Prostate gland (tissue), 2 donors: Measurements from ENCODE around the gene MTCH1.

ENCODE experiments used
- CTCF ChIP-seq, 4 experiments: fragments of 200-600 bp in 2 of 4; fragments of 450-650 bp in 2 of 4; sonication (generic) in 2 of 4; IDR thresholded peaks; 1 replicate in 3 of 4; 2 replicates in 1 of 4; pipeline ENCODE4 v1.5.1; 2016 to 2019; ENCODE audit warnings: antibody characterized with exemption in 4 of 4, mild to moderate bottlenecking in 2 of 4, moderate library complexity in 2 of 4
- POLR2AphosphoS5 ChIP-seq: sonication (generic); formaldehyde crosslinking; IDR thresholded peaks from one replicate; pipeline ENCODE4 v1.6.1; 2017; ENCODE audit warnings: antibody characterized with exemption

- TF ChIP-seq POLR2AphosphoS5 = peak; percentile 67
- TF ChIP-seq CTCF (IDR thresholded peaks at IDR 0.05) = no peak
Observed at GRCh38 chr6:37024656-37025337, 38.8 kb upstream of the MTCH1 start.
